GM12874 (cell line): ENCODE data around the gene MPO.
A peak's percentile ranks its signal among the peaks of the same experiment; 100 is the strongest.

Experiments used
- TF ChIP-seq, protein P1 (sequence below): IDR thresholded peaks from 2 replicates; pipeline ENCODE4 v1.5.1; 2011; ENCODE audit warnings: low read depth, mild to moderate bottlenecking, control low read depth, low read length, moderate library complexity; ENCODE audit not compliant: insufficient read depth

MPO gene, protein sequence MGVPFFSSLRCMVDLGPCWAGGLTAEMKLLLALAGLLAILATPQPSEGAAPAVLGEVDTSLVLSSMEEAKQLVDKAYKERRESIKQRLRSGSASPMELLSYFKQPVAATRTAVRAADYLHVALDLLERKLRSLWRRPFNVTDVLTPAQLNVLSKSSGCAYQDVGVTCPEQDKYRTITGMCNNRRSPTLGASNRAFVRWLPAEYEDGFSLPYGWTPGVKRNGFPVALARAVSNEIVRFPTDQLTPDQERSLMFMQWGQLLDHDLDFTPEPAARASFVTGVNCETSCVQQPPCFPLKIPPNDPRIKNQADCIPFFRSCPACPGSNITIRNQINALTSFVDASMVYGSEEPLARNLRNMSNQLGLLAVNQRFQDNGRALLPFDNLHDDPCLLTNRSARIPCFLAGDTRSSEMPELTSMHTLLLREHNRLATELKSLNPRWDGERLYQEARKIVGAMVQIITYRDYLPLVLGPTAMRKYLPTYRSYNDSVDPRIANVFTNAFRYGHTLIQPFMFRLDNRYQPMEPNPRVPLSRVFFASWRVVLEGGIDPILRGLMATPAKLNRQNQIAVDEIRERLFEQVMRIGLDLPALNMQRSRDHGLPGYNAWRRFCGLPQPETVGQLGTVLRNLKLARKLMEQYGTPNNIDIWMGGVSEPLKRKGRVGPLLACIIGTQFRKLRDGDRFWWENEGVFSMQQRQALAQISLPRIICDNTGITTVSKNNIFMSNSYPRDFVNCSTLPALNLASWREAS

DNA sequence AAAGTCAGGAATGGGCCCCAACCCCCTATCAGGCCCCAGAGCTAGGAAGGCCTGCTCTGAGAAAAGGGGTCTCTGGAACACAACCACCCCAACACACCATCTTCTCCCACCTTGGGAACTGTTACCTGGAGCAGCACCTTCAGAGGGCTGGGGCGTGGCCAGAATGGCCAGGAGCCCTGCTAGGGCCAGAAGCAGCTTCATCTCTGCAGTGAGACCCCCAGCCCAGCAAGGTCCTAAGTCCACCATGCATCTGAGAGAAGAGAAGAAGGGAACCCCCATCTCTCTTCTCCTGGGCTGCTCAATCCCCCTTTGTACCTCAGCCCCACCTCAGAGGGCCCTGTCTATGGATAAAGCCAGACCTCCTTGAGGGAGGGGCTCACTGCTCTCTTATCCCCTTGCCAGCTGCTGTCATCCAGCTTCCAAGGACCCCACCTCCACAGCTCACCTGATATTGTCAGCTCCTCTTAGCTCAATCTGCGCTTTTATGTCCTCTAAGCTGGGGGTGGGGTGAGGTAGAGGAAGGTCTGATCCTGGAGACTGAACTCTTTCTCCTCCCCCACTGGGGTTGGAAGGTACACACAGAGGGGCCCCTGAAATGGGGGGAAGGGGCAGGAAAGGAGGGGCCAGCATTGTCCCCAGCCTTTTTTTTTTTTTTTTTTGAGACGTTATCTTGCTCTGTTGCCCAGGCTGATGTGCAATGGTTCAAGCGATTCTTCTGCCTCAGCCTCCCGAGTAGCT lies at the start of gene MPO:
MPO (minus strand) TSS at position 456 of the 738 bp plus-strand sequence; CDS start at position 279, 177 bp downstream.
- TF ChIP-seq, protein P1, sequence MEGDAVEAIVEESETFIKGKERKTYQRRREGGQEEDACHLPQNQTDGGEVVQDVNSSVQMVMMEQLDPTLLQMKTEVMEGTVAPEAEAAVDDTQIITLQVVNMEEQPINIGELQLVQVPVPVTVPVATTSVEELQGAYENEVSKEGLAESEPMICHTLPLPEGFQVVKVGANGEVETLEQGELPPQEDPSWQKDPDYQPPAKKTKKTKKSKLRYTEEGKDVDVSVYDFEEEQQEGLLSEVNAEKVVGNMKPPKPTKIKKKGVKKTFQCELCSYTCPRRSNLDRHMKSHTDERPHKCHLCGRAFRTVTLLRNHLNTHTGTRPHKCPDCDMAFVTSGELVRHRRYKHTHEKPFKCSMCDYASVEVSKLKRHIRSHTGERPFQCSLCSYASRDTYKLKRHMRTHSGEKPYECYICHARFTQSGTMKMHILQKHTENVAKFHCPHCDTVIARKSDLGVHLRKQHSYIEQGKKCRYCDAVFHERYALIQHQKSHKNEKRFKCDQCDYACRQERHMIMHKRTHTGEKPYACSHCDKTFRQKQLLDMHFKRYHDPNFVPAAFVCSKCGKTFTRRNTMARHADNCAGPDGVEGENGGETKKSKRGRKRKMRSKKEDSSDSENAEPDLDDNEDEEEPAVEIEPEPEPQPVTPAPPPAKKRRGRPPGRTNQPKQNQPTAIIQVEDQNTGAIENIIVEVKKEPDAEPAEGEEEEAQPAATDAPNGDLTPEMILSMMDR = no peak

DNA sequence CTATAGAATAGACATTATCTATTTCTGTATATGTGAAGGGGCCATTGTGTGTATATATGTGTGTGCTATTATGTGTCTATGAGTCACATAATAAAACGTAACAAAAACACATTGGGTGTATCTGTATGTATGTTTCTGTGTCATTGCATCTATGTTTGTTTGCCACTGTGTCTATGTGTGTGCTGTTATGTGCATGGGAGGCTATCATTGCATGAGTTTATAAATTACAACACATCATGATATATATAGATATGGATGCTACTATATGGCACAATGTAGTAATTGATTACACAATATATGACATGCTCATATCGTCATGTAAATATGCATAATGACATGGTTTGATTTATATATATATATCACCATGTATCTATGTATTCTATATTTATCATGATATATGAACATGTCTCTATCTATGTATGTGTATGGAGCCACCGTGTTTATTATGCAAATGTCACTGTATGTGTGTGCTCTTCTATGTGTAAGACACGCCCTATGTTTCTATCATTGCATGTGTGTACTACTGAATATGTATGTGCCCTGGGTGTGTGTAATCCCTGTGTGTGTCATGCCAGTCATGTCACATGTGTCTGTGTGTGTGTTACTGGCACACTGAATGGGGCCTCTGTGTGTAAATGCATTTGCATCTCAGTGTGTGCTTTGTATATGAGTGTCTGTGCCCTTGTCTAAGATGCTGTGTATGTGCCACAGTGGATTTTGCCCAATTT lies 49.2 kb upstream of the MPO start:
- TF ChIP-seq, protein P1 = no peak

DNA sequence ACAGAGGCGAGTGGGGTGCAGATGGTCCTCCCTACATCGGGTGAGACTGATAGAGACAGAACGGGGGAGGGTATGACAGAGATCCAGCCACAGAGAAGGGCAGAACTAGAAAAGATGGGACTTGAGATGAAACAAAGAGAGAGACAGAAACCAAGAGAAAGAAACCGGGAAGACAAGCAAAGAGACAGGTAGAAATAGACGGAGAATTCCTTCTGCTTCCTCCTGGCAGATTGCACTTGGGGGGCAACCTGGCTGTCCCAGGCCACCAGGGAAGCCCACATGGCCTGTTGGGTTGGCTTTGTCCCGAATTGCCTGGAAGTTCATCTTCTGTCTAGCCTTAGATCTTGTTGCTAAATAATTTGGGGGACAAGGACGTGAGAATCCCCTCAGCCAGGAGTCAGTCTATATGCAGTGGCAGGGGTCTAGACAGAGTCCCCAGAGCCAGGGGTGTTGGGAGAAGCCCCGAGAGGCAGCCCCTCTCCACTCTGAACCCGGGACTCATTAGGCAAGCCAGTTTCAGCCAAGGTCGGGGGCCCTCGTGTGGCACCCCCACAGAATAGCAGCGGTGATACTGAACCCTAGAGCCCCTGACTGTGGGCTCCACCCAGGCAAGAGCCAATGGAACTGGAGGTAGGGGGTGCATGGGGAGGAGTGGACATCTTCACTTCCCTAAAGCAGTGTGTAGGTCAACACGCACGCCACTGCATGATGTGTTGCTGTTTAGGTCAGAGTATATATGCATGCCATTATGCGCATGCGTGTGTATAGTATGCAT lies 48.5 kb upstream of the MPO start:
- TF ChIP-seq, protein P1 = peak; percentile 68

DNA sequence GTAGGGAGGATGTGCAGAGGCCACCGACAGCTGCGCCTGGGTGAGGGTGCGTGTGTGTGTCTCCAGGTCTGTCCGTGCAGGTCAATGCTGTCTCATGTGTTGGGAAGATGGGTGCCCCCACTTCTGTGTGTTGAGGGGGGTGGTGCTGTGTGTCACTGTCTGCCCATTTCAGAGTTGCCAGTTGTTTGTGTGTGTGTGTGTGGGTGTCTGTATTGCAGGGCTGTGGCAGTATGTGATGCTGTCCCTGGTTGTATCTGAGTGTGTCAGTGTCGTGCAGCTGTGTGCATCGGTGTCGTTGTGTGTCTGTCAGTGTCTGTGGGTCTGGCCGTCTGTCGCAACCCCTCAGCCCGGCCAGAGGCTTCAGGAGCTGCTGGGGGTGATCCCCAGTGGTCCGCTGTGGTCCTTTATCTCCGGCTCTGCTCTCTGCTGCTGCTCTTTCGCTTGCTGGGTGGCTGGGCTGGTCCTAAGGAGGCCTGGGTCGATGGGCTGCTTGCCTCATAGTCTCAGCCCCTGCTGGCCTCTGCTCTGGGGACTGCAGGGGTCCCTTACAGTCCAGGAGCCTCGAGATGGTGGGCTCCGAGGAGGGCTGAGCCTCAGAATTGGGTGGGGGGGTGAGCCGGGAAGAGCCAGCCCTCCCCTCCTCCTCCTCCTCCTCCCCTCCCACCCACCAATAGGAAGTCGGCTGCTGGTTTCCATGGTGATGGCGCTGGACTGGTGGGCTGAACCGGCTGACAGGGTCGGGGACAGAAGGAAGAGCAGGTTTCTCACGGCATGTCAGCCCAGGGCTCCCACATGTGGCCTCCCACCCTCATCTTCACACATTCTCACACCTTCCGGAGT lies 47.7 kb upstream of the MPO start, which contains the start of gene TSPOAP1:
TSPOAP1 (minus strand) TSS at position 601 of the 840 bp plus-strand sequence. CDS start 875 bp downstream, outside the sequence.
- TF ChIP-seq, protein P1 = no peak

DNA sequence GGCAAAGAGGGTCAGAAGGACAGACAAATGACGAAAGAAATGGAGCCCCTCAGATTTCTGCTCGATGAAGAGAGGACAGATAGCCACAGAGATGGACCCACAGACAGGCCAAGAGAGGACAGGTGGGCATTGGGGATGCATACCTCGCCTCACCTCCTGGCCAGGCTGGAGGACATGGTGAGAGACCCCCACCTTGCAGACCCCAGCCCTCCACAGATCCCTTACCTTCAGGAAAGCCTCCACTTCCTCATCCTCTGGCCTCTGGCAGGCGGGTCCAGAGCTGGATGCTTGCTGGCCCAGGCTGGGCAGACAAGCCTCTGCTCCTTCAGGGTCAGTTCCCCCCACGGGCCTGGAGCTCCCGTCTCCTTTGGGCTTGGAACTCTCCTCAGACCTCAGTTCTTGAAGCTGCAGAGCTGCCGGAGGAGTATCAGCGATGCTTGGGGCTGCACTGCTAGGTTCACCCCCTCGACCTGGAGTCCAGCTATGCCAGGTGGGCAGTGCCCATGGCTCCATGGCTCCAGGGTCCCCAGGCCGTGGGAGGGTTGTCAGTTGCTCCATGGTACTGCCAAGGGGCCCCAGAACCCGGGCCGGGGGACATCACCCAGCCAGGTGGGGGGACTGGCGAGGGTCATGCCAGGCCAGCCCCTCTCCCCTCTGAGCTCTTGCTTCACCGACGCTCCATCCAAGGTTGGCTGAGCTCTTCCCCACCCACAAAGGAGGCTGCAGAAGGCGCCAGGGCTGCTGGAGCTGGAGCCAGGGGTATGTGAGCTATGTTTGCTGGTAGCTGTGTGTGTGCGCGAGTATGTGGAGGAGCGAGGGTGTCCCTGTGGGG lies 46.8 kb upstream of the MPO start:
- TF ChIP-seq, protein P1 = no peak
